ENCODE measurements around the gene SFI1. TPM values are rescaled to one million over a fixed set of nuclear protein-coding genes. Genes with fewer than 3 reads are reported as not detected.

Gene SFI1
- total RNA-seq, 2 donors from 2014 or later = 42.0 to 52.6 TPM

DNA sequence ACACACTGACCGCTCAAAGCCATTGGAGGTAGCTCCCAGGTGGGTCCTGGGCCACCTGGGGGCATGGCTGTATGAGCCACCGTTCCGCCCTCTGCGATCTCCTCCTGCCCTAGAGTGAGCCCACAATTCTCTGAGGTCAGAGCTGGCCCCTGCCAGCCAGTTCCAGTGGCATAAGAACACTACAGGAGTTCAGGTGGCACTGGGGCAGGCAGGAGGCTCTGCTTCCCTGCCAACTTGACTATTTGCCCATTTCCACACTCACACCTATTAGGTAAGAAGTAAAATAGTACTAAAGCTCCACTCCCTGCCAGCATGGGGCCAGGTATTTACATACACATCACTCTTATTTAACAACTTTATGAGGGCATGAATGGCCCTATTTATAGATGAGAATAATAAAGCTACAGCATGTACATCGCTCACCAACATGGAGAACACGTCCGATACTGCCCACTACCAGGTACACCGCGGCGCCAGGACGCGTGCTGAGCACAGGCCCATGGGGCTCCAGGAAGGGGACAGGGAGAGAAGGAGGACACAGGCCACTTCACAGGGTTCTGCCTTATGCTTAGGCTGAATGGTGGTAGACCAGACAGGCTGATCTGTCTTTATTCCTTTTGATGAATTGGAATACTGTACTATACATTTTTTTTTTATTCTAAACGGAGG is 139.4 kb downstream of the SFI1 start:
- Histone ChIP-seq H3K9me3 (ENCODE audit: control insufficient read depth, low read length) (no peaks in the 10 kb centered on the region), H3K27me3 (ENCODE audit: control insufficient read depth, insufficient read depth, low read length, poor library complexity, severe bottlenecking) (no peaks in the 10 kb centered on the region), H3K4me3 (ENCODE audit: low read length) (no peak overlapping the region), H3K4me1 (ENCODE audit: control insufficient read depth, insufficient read depth, low read length) (peaks cover 4% of the 10 kb centered on the region), H3K9ac (ENCODE audit: extremely low read depth, low read length, poor library complexity, severe bottlenecking) (no peak overlapping the region), H3K27ac (ENCODE audit: low read depth, low read length) (no peak overlapping the region), H3K36me3 (ENCODE audit: control insufficient read depth, insufficient read depth, low read length) (no peaks in the 10 kb centered on the region)
- Mint-ChIP-seq H3K27ac (no peak overlapping the region), H3K36me3 (ENCODE audit: low read depth) (peaks cover 2% of the 10 kb centered on the region), H3K27me3 (ENCODE audit: insufficient read depth) (no peaks in the 10 kb centered on the region), H3K4me1 (peaks cover 6% of the 10 kb centered on the region), H3K9me3 (no peaks in the 10 kb centered on the region), H3K4me3 (no peak overlapping the region)
- no peak for TF ChIP-seq CTCF (conservative IDR thresholded peaks at IDR 0.05)
- 84 to 92% methylated on average over 11 to 13 of the region's 13 CpGs for WGBS, 2 experiments (ENCODE audit: insufficient coverage in 1 of 2, insufficient read length in 1 of 2)
- no peak for DNase-seq

DNA sequence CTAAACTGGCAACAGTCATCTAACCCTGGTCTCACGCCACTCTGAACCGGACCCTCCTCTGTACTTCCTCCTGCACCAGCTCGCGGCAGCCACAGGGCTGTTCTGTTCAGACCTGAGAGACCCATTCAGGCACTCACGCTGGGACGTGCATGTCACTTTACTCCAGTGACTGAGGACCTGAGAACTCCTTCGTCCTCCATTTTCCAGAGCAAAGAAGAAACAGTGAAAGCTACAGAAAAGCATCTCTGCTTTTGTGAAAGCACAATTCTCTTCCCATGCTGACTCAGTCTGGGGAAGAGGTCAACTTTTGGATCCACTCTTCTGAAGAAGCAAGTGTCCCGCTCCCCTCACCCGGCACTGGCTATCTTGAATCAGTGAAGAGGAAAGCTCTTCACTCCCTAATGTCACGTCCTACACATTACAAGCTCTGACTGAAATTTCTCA is 141.1 kb downstream of the SFI1 start:
- Mint-ChIP-seq H3K4me1 (no peaks in the 10 kb centered on the region), H3K27ac (peak overlapping the region; percentile 69), H3K4me3 (no peak overlapping the region), H3K36me3 (ENCODE audit: low read depth) (peaks cover 15% of the 10 kb centered on the region), H3K9me3 (no peaks in the 10 kb centered on the region), H3K27me3 (ENCODE audit: insufficient read depth) (no peaks in the 10 kb centered on the region)
- WGBS, 2 experiments (ENCODE audit: insufficient coverage in 1 of 2, insufficient read length in 1 of 2) = 94 to 95% methylated on average over 10 of the region's 10 CpGs
- peak; percentile 59 for DNase-seq
- peak; percentile 26 for TF ChIP-seq CTCF (conservative IDR thresholded peaks at IDR 0.05)
- Histone ChIP-seq H3K27me3 (ENCODE audit: control insufficient read depth, insufficient read depth, low read length, poor library complexity, severe bottlenecking) (no peaks in the 10 kb centered on the region), H3K9me3 (ENCODE audit: control insufficient read depth, low read length) (no peaks in the 10 kb centered on the region), H3K9ac (ENCODE audit: extremely low read depth, low read length, poor library complexity, severe bottlenecking) (no peak overlapping the region), H3K4me3 (ENCODE audit: low read length) (no peak overlapping the region), H3K36me3 (ENCODE audit: control insufficient read depth, insufficient read depth, low read length) (peaks cover 4% of the 10 kb centered on the region), H3K27ac (ENCODE audit: low read depth, low read length) (no peak overlapping the region), H3K4me1 (ENCODE audit: control insufficient read depth, insufficient read depth, low read length) (no peaks in the 10 kb centered on the region)

- H3K27me3 Mint-ChIP-seq (ENCODE audit: insufficient read depth) = no peaks in the 10 kb centered on the region
- Histone ChIP-seq H3K4me1 (ENCODE audit: control insufficient read depth, insufficient read depth, low read length) (no peaks in the 10 kb centered on the region), H3K4me3 (ENCODE audit: low read length) (no peak overlapping the region), H3K9me3 (ENCODE audit: control insufficient read depth, low read length) (no peaks in the 10 kb centered on the region), H3K36me3 (ENCODE audit: control insufficient read depth, insufficient read depth, low read length) (peaks cover 7% of the 10 kb centered on the region), H3K27me3 (ENCODE audit: control insufficient read depth, insufficient read depth, low read length, poor library complexity, severe bottlenecking) (no peaks in the 10 kb centered on the region), H3K9ac (ENCODE audit: extremely low read depth, low read length, poor library complexity, severe bottlenecking) (no peak overlapping the region), H3K27ac (ENCODE audit: low read depth, low read length) (no peak overlapping the region)
- H3K36me3 Mint-ChIP-seq (ENCODE audit: low read depth) = peaks cover 18% of the 10 kb centered on the region
- H3K4me3 Mint-ChIP-seq = no peak overlapping the region
- peak overlapping the region; percentile 5 for H3K27ac Mint-ChIP-seq
- H3K4me1 Mint-ChIP-seq = no peaks in the 10 kb centered on the region
- H3K9me3 Mint-ChIP-seq = no peaks in the 10 kb centered on the region
- whole genome bisulfite sequencing, 2 experiments (ENCODE audit: insufficient coverage in 1 of 2, insufficient read length in 1 of 2) = 89 to 96% methylated on average over 11 to 15 of the region's 15 CpGs
- DNase-seq = peak; percentile 40
- TF ChIP-seq CTCF (conservative IDR thresholded peaks at IDR 0.05) = no peak
These were observed 141.7 kb downstream of the SFI1 start for GRCh38 chr22:31637891-31638618.
